ENCODE measurements around the gene STK11. TPM values are rescaled to one million over a fixed set of nuclear protein-coding genes. Genes with fewer than 3 reads are reported as not detected.

Gene STK11
- total and polyA plus RNA-seq, 2 of the 4 experiments (the other 2 are of a cell fraction) = 39.3 to 42.8 TPM

GRCh38 chr19:1274852-1275259 lies 69.3 kb downstream of the STK11 start:
- in situ Hi-C loops (cut with MboI; ENCODE audit: low sequenced_read_pairs) = no loop called here
- Histone ChIP-seq H4K8ac (ENCODE audit: low read depth in 2 of 2, low read length in 2 of 2) (peak overlapping the region in 1 of 2 experiments; percentile 30; a peak in 2 of 4 replicates), H3K4me3 (ENCODE audit: insufficient read depth, low read depth, low read length) (peak overlapping the region; percentile 31), H3K9me3 (ENCODE audit: control insufficient read depth, insufficient read depth, low read length) (no peaks in the 10 kb centered on the region), H3K14ac (replicated peaks; ENCODE audit: low read depth, low read length) (no peak overlapping the region), H3K56ac (ENCODE audit: extremely low read depth, insufficient read depth, low read length) (no peak overlapping the region; the same call in 1 of the 2 replicates), H3K27ac (ENCODE audit: insufficient read depth, low read length) (peak overlapping the region; percentile 75), H2BK120ac (ENCODE audit: low read depth, low read length) (no peak overlapping the region), H3K79me1 (ENCODE audit: low read depth in 1 of 2, low read length in 2 of 2) (peaks cover 22 to 67% of the 10 kb centered on the region in 2 experiments; a peak in 3 of 4 replicates), H2AK5ac (ENCODE audit: low read depth, low read length) (0 out of 2 replicates have a peak overlapping the region, but pooled peaks have one; percentile 58), H2BK20ac (ENCODE audit: low read depth, low read length) (no peak overlapping the region), H3K36me3 (ENCODE audit: control insufficient read depth, insufficient read depth, low read length) (peaks cover 52% of the 10 kb centered on the region), H3K4me2 (ENCODE audit: low read depth, low read length) (peak overlapping the region; percentile 35), H3K9me1 (ENCODE audit: insufficient read depth, low read length) (no peaks in the 10 kb centered on the region; the same call in 1 of the 2 replicates), H3K23ac (ENCODE audit: low read depth, low read length) (peak overlapping the region; percentile 42; the same call in 1 of the 2 replicates), H4K91ac (ENCODE audit: insufficient read depth, low read depth, low read length) (no peak overlapping the region), H3K9ac (ENCODE audit: low read depth, low read length) (peak overlapping the region; percentile 58), H3K4ac (ENCODE audit: low read depth, low read length) (peak overlapping the region; percentile 34), H4K5ac (ENCODE audit: low read depth, low read length) (peak overlapping the region; percentile 33), H3K4me1 (ENCODE audit: control insufficient read depth, insufficient read depth, low read length) (peaks cover 25% of the 10 kb centered on the region), H2AFZ (replicated peaks; ENCODE audit: low read length, poor library complexity) (peak overlapping the region; percentile 96), H2AK9ac (replicated peaks; ENCODE audit: low read depth, low read length, poor library complexity) (peak overlapping the region; percentile 33), H2BK15ac (ENCODE audit: low read depth, low read length) (no peak overlapping the region), H3K18ac (ENCODE audit: low read depth, low read length) (no peak overlapping the region), H4K20me1 (ENCODE audit: insufficient read depth, low read length) (peaks cover 65% of the 10 kb centered on the region), H3K27me3 (ENCODE audit: control insufficient read depth, insufficient read depth, low read length) (no peaks in the 10 kb centered on the region), H2BK5ac (ENCODE audit: low read depth, low read length, poor library complexity, severe bottlenecking) (peak overlapping the region; percentile 67)
- POLR2A ChIA-PET (ENCODE audit: unreplicated experiment) = interaction anchor here (1.0 kb wide), 2 partner anchors 8 to 9 kb away, joined by 5 to 6 read pairs; no protein-coding TSS in a partner anchor
- CTCF ChIA-PET = interaction anchor here (1.0 kb wide), 1 partner anchor 161 kb away, joined by 3 read pairs; no protein-coding TSS in a partner anchor
- intact Hi-C loops (cut with micrococcal nuclease) = loop anchor here (5.0 kb wide), 2 partner anchors 87 to 132 kb away; partner anchors contain the start of gene DAZAP1
- whole genome bisulfite sequencing, 2 experiments (ENCODE audit: extremely low coverage in 2 of 2, insufficient read length in 1 of 2) = 19% methylated on average over 39 of the region's 44 CpGs; no CpG with 5 or more reads in 1 of the 2 experiments
- dilution Hi-C loops (cut with HindIII; ENCODE audit: low sequenced_read_pairs, unreplicated experiment) = no loop called here
- TF ChIP-seq ELK1 (IDR thresholded peaks at IDR 0.05; ENCODE audit: borderline replicate concordance, low read depth, low read length) = no peak
- TF ChIP-seq CEBPB (IDR thresholded peaks at IDR 0.05; ENCODE audit: low read depth, low read length) = no peak
- TF ChIP-seq POLR2A (IDR thresholded peaks at IDR 0.05; ENCODE audit: low read depth, low read length) = no peak
- TF ChIP-seq CTCF (conservative IDR thresholded peaks at IDR 0.05; ENCODE audit: low read depth, low read length) = no peak
- TF ChIP-seq BHLHE40 (IDR thresholded peaks at IDR 0.05; ENCODE audit: low read depth, low read length) = no peak
- TF ChIP-seq RFX5 (IDR thresholded peaks at IDR 0.05; ENCODE audit: low read depth, low read length) = no peak
- ATAC-seq (ENCODE audit: low read depth) (peak; percentile 1), DNase-seq (no peak)
- no TSS peak for BruUV-seq (replicated peaks)

Measured in IMR-90 (cell line).